ENCODE data around the gene PRX. TPM values are rescaled to one million over a fixed set of nuclear protein-coding genes. Genes with fewer than 3 reads are reported as not detected.

PRX gene
- total RNA-seq, 1 experiment from 2014 or later = 6.6 TPM

GRCh38 chr19:40443131-40443999 is 30.2 kb upstream of the PRX start:
- DNase-seq = peak; percentile 98 to 100
- ChIA-PET POLR2A (ENCODE audit: unreplicated experiment) (interaction anchor here (0.5 to 1.3 kb wide), 11 partner anchors 9 to 865 kb away, joined by 3 to 12 read pairs (median 4); partner anchors contain the start of genes BLVRB and SERTAD1), CTCF (interaction anchor here (0.6 to 1.3 kb wide), 5 partner anchors 12 to 23 kb away, joined by 3 to 12 read pairs (median 4); no protein-coding TSS in a partner anchor)
- intact Hi-C loops (cut with micrococcal nuclease; ENCODE audit: unreplicated experiment) = loop anchor here (1.0 to 5.0 kb wide), 4 partner anchors 10 to 96 kb away; partner anchors contain the start of genes C19orf47, PLD3 and SERTAD1
- no peaks in the 10 kb centered on the region for H3K27me3 ChIP-seq (ENCODE audit: insufficient read depth, low read depth)
- peaks cover 30% of the 10 kb centered on the region for H3K79me2 ChIP-seq (ENCODE audit: low read depth)
- TSS peak; percentile 68 for BruUV-seq (replicated peaks)
- peak overlapping the region; percentile 70 for H3K27ac ChIP-seq
- H3K9me2 ChIP-seq (ENCODE audit: insufficient read depth) = no peaks in the 10 kb centered on the region
- H3K4me1 ChIP-seq (replicated peaks; ENCODE audit: insufficient read depth) = peaks cover 12% of the 10 kb centered on the region
- no peaks in the 10 kb centered on the region; the same call in 1 of the 2 replicates for H3K36me3 ChIP-seq (ENCODE audit: low read depth)
- H3K4me3 ChIP-seq = peak overlapping the region; percentile 75
- H3K9me3 ChIP-seq (ENCODE audit: insufficient read depth, low read depth) = no peaks in the 10 kb centered on the region
- H3K4me2 ChIP-seq = peak overlapping the region; percentile 86
- peaks cover 53% of the 10 kb centered on the region for H3F3A ChIP-seq (ENCODE audit: insufficient read depth, low read depth)
- H2AFZ ChIP-seq = peak overlapping the region; percentile 83
- H4K20me1 ChIP-seq (ENCODE audit: insufficient read depth) = peaks cover 20% of the 10 kb centered on the region
- TF ChIP-seq CTCF (conservative IDR thresholded peaks at IDR 0.05) (no peak), EZH2 (IDR thresholded peaks at IDR 0.05; ENCODE audit: low read depth) (no peak)

GRCh38 chr19:40442328-40443130 is 29.4 kb upstream of the PRX start:
- H4K20me1 ChIP-seq (ENCODE audit: insufficient read depth) = peaks cover 20% of the 10 kb centered on the region
- TSS peak; percentile 35 for BruUV-seq (replicated peaks)

More at GRCh38 chr19:40442328-40443130, 29.4 kb upstream of the PRX start:
- H3K4me1 ChIP-seq (replicated peaks; ENCODE audit: insufficient read depth) = peaks cover 12% of the 10 kb centered on the region
- intact Hi-C loops (cut with micrococcal nuclease; ENCODE audit: unreplicated experiment) = loop anchor here (1.0 to 5.0 kb wide), 4 partner anchors 9 to 95 kb away; partner anchors contain the start of genes C19orf47, PLD3 and SERTAD1
- peak overlapping the region; percentile 75 for H3K4me3 ChIP-seq
- CTCF ChIA-PET = interaction anchor here (0.6 to 1.3 kb wide), 5 partner anchors 11 to 22 kb away, joined by 3 to 12 read pairs (median 4); no protein-coding TSS in a partner anchor
- no peaks in the 10 kb centered on the region for H3K27me3 ChIP-seq (ENCODE audit: insufficient read depth, low read depth)
- H3K4me2 ChIP-seq = peak overlapping the region; percentile 86
- TF ChIP-seq CTCF (conservative IDR thresholded peaks at IDR 0.05) (no peak), EZH2 (IDR thresholded peaks at IDR 0.05; ENCODE audit: low read depth) (no peak)
- peak overlapping the region; percentile 23; the same call in 1 of the 2 replicates for H2AFZ ChIP-seq
- POLR2A ChIA-PET (ENCODE audit: unreplicated experiment) = interaction anchor here (0.5 to 1.3 kb wide), 13 partner anchors 8 to 997 kb away, joined by 3 to 12 read pairs (median 4); partner anchors contain the start of genes BLVRB and SERTAD1
- H3K9me2 ChIP-seq (ENCODE audit: insufficient read depth) = no peaks in the 10 kb centered on the region
- peak overlapping the region; percentile 31 for H3K27ac ChIP-seq
- peaks cover 30% of the 10 kb centered on the region for H3K79me2 ChIP-seq (ENCODE audit: low read depth)
- no peaks in the 10 kb centered on the region; the same call in 1 of the 2 replicates for H3K36me3 ChIP-seq (ENCODE audit: low read depth)
- H3K9me3 ChIP-seq (ENCODE audit: insufficient read depth, low read depth) = no peaks in the 10 kb centered on the region
- peaks cover 57% of the 10 kb centered on the region for H3F3A ChIP-seq (ENCODE audit: insufficient read depth, low read depth)
- DNase-seq = no peak
